OCI-LY1 (cell line): ENCODE measurements around the gene ANKS4B.

Source experiments
- H2AFZ ChIP-seq: fragments of 200-600 bp; sonication (generic), shearing (Covaris generic); 2 replicates; pipeline ENCODE4 v1.6.0; 2014; ENCODE audit warnings: antibody characterized with exemption, mild to moderate bottlenecking, low read length
- H3F3A ChIP-seq: fragments of 200-600 bp; sonication (generic), shearing (Covaris generic); 2 replicates; pipeline ENCODE4 v1.6.0; 2014; ENCODE audit warnings: mild to moderate bottlenecking, antibody characterized with exemption, low read length, moderate library complexity; ENCODE audit not compliant: insufficient read depth
- H3K27ac ChIP-seq: fragments of 200-600 bp; sonication (generic); 2 replicates; pipeline ENCODE4 v1.5.1; 2014; ENCODE audit warnings: low read length, mixed run types, mild to moderate bottlenecking, low read depth; ENCODE audit not compliant: poor library complexity, severe bottlenecking
- H3K27me3 ChIP-seq: fragments of 200-600 bp; sonication (generic); 2 replicates; pipeline ENCODE4 v1.6.0; 2014; ENCODE audit warnings: antibody characterized with exemption, mild to moderate bottlenecking, low read length, moderate library complexity; ENCODE audit not compliant: insufficient read depth
- H3K36me3 ChIP-seq: fragments of 200-600 bp; sonication (generic); 2 replicates; pipeline ENCODE4 v1.6.1; 2014; ENCODE audit warnings: mild to moderate bottlenecking, antibody characterized with exemption, low read length, moderate library complexity, mixed read lengths; ENCODE audit not compliant: insufficient read depth
- H3K4me1 ChIP-seq: fragments of 200-600 bp; sonication (generic); 2 replicates; pipeline ENCODE4 v1.5.1; 2014; ENCODE audit warnings: mild to moderate bottlenecking, low read length, moderate library complexity; ENCODE audit not compliant: insufficient read depth, severe bottlenecking
- H3K4me2 ChIP-seq: fragments of 200-600 bp; sonication (generic), shearing (Covaris generic); 2 replicates; pipeline ENCODE4 v1.6.1; 2014; ENCODE audit warnings: low read length
- H3K4me3 ChIP-seq: fragments of 200-600 bp; sonication (generic); 2 replicates; pipeline ENCODE4 v1.5.1; 2014; ENCODE audit warnings: low read length, low read depth, mild to moderate bottlenecking, mixed read lengths; ENCODE audit not compliant: poor library complexity, severe bottlenecking
- H3K79me2 ChIP-seq: fragments of 200-600 bp; shearing (Covaris generic); 2 replicates; pipeline ENCODE4 v1.6.1; 2016; ENCODE audit warnings: mixed run types, low read length, mixed read lengths; ENCODE audit not compliant: insufficient read depth
- H3K9ac ChIP-seq: fragments of 200-600 bp; sonication (generic), shearing (Covaris generic); 2 replicates; pipeline ENCODE4 v1.6.1; 2014; ENCODE audit warnings: mild to moderate bottlenecking, low read length, mixed read lengths
- H3K9me2 ChIP-seq: fragments of 200-600 bp; sonication (generic), shearing (Covaris generic); 2 replicates; pipeline ENCODE4 v1.6.1; 2014; ENCODE audit warnings: low read depth, mild to moderate bottlenecking, low read length, mixed read lengths
- H3K9me3 ChIP-seq: fragments of 200-600 bp; shearing (Covaris generic); 2 replicates; pipeline ENCODE4 v1.6.1; 2014; ENCODE audit warnings: low read length, mixed read lengths
- H4K20me1 ChIP-seq: fragments of 200-600 bp; sonication (generic), shearing (Covaris generic); 2 replicates; pipeline ENCODE4 v1.6.0; 2016; ENCODE audit warnings: mild to moderate bottlenecking, low read length; ENCODE audit not compliant: insufficient read depth
- CTCF ChIP-seq: fragments of 200-600 bp; sonication (generic), shearing (Covaris generic); IDR thresholded peaks from 2 replicates; pipeline ENCODE4 v1.5.1; 2017; ENCODE audit warnings: mild to moderate bottlenecking, antibody characterized with exemption, low read length, moderate library complexity, mixed read lengths
- EZH2 ChIP-seq: fragments of 200-600 bp; sonication (generic), shearing (Covaris generic); IDR thresholded peaks from 2 replicates; pipeline ENCODE4 v1.8.0; 2017; ENCODE audit warnings: borderline replicate concordance, mixed run types, mild to moderate bottlenecking, antibody characterized with exemption, low read length, moderate library complexity, mixed read lengths

The ANKS4B gene

GRCh38 chr16:21236831-21237230, 3.3 kb downstream of the ANKS4B start:
- no peaks in the 10 kb centered on the region for H3K4me1 ChIP-seq
- H3K9ac ChIP-seq, result no peak overlapping the region
- H3K27ac ChIP-seq, result no peak overlapping the region
- no peaks in the 10 kb centered on the region for H3K36me3 ChIP-seq
- H2AFZ ChIP-seq, result no peak overlapping the region
- H3K4me2 ChIP-seq, result no peak overlapping the region
- H3K4me3 ChIP-seq, result no peak overlapping the region
- no peak for TF ChIP-seq CTCF
- TF ChIP-seq EZH2, result no peak
- H3K27me3 ChIP-seq, result no peaks in the 10 kb centered on the region
- no peaks in the 10 kb centered on the region for H3K9me3 ChIP-seq
- no peaks in the 10 kb centered on the region for H3F3A ChIP-seq
- H3K79me2 ChIP-seq, result no peaks in the 10 kb centered on the region
- H4K20me1 ChIP-seq, result no peaks in the 10 kb centered on the region
- no peaks in the 10 kb centered on the region for H3K9me2 ChIP-seq

GRCh38 chr16:21239646-21240045, 6.1 kb downstream of the ANKS4B start:
- Histone ChIP-seq H3K4me3 (no peak overlapping the region), H2AFZ (no peak overlapping the region), H3K9me2 (no peaks in the 10 kb centered on the region), H3K9ac (no peak overlapping the region), H3F3A (no peaks in the 10 kb centered on the region), H3K9me3 (no peaks in the 10 kb centered on the region), H3K4me2 (no peak overlapping the region), H3K27ac (no peak overlapping the region), H3K79me2 (no peaks in the 10 kb centered on the region), H3K36me3 (no peaks in the 10 kb centered on the region), H4K20me1 (no peaks in the 10 kb centered on the region), H3K4me1 (no peaks in the 10 kb centered on the region), H3K27me3 (no peaks in the 10 kb centered on the region)
- TF ChIP-seq EZH2, result no peak
- no peak for TF ChIP-seq CTCF

GRCh38 chr16:21242756-21243155, 9.3 kb downstream of the ANKS4B start:
- H3K4me3 ChIP-seq, result no peak overlapping the region
- TF ChIP-seq EZH2, result no peak
- no peak for TF ChIP-seq CTCF
- H2AFZ ChIP-seq, result no peak overlapping the region
- H3K4me1 ChIP-seq, result no peaks in the 10 kb centered on the region
- H3K9me2 ChIP-seq, result no peaks in the 10 kb centered on the region
- no peaks in the 10 kb centered on the region for H3K27me3 ChIP-seq
- no peaks in the 10 kb centered on the region for H3K79me2 ChIP-seq
- H3K9ac ChIP-seq, result no peak overlapping the region
- no peak overlapping the region for H3K27ac ChIP-seq
- no peaks in the 10 kb centered on the region for H4K20me1 ChIP-seq
- H3K4me2 ChIP-seq, result no peak overlapping the region
- no peaks in the 10 kb centered on the region for H3K36me3 ChIP-seq
- H3F3A ChIP-seq, result no peaks in the 10 kb centered on the region
- H3K9me3 ChIP-seq, result no peaks in the 10 kb centered on the region
